Embryonic facial prominence (tissue), 1 donor: ENCODE results near the gene HDDC3.
"Not testable (repeated sequence)": the region's sequence is repeated elsewhere in the genome, so short reads cannot be mapped to it uniquely, and the experiment has no call there.

Experiments
- DNase-seq: peaks from one replicate; pipeline ENCODE4 v3.0.0-alpha.2; 2016; ENCODE audit errors: extremely low spot score

The HDDC3 gene

GRCh38 chr15:90910441-90911301, 21.7 kb downstream of the HDDC3 start:
- DNase-seq: no peak

- no peak for DNase-seq
These were observed 22.4 kb downstream of the HDDC3 start for GRCh38 chr15:90909976-90910375.

GRCh38 chr15:90909449-90909848, 22.9 kb downstream of the HDDC3 start:
- DNase-seq: not testable (repeated sequence)

GRCh38 chr15:90907838-90908507, 24.4 kb downstream of the HDDC3 start:
- DNase-seq: no peak

GRCh38 chr15:90907051-90907660, 25.2 kb downstream of the HDDC3 start:
- DNase-seq: no peak

DNA sequence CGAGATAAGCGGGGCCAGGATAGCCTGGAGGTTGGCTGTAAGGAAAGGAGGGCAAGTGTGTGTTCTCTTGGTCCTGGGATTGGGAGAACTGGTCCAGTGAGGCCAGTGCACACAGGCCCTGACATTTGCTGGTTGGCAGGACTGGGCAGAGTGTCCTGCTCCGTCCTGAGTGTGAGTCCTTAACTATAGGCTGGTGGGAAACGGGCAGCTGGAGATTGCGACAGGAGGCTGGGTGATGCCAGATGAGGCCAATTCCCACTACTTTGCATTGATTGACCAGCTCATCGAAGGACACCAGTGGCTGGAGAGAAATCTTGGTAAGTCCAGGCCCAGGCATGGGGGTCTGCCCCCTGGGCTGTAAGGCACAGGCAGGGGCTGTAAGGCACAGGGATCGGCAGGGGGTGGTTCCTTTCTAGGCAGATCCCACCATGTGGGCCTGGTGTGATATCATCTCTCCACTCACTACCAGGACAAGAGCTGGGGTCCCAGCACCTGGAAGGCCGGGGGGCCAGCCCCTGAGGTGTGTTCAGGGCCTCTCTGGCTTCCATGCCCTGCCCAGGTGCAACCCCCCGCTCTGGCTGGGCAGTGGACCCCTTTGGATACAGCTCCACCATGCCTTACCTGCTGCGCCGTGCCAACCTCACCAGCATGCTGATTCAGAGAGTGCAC, 26.0 kb downstream of the HDDC3 start:
- no peak for DNase-seq

GRCh38 chr15:90905306-90906180, 26.8 kb downstream of the HDDC3 start:
- DNase-seq: no peak

- DNase-seq: no peak
These were observed 27.6 kb downstream of the HDDC3 start for GRCh38 chr15:90904746-90905145.

DNA sequence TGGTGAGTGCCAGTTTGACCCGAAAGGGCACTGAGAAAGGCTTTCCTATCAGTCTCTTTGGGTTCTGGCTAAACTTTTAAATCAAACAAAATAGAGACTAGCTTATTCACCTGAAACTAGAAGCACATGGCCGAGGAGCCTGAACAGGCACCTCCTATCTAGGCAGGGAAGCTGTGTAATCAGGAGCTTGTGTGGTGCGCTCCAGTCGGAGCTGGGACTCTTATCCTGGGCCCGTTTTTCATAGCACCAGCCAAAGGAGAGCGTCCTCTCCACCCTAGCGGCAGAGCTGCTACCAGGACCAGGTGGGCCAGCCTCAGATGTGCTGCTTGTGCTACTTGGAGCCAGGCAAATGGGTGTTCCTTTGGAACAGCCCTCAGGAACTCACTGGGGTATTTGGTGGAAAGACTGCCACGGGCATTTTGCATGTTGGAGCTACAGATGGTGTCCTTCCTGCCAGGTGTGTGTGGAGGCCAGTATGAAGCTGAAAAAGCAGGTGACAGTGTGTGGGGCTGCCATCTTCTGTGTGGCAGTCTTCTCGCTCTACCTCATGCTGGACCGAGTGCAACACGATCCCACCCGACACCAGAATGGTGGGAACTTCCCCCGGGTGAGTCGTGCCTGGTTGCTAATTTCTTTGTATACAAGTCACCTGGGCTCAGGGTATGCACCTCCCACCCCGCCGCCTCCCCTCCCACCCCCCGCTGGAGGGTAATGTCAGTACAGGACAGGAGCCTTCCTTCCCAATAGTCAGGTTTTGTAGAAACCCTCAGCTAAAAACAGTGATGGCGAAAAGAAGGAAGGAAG, 28.4 kb downstream of the HDDC3 start:
- DNase-seq: no peak

DNA sequence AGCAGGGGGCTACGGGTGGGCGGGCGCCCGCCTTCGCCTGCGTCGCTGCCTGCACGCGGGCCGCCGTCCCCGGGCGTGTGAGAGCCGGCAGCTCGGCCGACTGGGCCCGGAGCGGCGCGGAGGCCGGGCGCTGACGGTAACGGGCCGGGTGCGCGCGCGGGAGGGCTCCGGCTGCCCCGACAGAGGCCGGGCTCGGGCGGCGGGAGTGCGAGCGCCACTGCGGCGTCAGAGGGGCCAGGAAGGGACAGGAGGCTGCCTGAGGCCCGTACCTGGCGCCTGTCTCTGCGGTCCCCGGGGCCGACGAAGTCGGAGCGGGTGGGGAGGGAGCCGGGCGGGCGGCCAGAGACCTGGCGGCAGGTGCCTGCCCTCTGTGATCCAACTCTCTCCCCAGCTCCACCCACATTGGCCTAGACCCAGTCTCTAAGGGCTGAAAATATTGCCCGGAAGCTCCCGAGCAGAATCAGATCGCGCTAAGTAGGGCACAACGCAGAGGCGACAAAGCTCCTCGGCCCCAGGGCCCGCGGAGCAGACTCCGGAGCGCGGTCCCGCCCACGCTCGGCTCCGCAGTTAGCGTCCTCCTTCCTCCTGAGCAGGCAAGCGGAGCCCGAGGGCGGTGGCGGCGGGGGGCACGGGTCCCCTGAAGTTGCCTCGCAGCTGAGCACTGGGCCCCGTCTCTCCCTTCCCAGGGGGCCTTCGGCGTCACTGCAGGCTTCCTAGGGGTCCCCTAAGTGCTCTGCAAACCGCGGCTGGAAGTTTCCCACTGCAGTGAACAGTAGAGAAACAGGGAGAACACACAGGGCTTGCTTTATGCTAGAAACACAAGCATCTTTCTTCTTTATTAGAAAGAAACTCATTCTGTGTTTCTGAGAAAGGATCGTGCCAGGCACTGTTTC, 29.3 kb downstream of the HDDC3 start, which contains the start of gene MAN2A2:
Gene MAN2A2 (plus strand): TSS at position 463 of the 893 bp plus-strand sequence. CDS start 906 bp downstream, outside the sequence.
- no peak for DNase-seq

GRCh38 chr15:90902040-90902839, 30.1 kb downstream of the HDDC3 start:
- no peak for DNase-seq

- no peak for DNase-seq
These were observed 30.9 kb downstream of the HDDC3 start for GRCh38 chr15:90901175-90902039.

DNA sequence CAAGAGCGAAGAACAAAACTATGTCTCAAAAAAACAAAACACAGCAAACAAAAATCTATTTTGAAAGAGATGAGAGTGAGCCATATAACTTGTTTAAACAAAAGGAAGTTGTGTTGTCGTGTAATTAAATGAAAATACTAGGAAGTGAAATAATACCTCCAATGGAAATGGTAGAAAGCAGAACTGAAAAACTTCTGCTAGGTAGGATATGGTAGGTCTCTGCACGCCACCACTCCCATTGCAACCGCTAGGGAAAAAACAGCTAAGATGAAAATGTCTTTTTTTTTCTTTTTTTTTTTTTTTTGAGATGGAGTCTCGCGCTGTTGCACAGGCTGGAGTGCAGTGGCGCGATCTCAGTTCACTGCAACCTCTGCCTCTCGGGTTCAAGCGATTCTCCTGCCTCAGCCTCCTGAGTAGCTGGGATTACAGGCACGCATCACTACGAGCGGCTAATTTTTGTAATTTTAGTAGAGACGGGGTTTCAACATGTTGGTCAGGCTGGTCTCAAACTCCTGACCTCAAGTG, 35.2 kb downstream of the HDDC3 start:
- DNase-seq: not testable (repeated sequence)

DNA sequence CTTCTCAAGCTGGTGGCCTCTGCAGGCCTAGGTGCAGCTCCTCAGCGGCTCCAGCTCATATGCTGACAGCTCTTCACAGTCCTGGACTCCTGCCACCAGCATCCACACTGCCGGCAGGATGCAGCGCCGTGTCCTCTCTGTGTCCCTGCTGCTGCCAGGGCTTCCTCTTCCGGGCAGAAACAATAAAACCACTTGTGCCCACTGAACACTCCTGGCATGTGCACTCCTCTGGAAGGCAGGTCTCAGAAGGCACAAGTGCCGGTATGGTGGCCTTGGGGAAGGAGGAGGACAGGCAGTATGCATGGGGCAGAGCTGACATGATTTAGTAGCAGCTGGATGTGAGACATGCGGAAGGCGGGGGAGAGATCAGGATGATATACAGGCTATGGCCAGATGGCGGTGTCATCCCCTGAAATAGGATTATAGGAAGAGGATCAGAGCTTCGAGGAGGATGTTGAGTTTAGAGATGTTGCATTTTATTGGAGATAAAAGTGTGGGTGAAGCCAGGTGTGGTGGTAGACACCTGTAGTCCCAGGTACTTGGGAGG, 36.7 kb downstream of the HDDC3 start:
- no peak for DNase-seq

DNA sequence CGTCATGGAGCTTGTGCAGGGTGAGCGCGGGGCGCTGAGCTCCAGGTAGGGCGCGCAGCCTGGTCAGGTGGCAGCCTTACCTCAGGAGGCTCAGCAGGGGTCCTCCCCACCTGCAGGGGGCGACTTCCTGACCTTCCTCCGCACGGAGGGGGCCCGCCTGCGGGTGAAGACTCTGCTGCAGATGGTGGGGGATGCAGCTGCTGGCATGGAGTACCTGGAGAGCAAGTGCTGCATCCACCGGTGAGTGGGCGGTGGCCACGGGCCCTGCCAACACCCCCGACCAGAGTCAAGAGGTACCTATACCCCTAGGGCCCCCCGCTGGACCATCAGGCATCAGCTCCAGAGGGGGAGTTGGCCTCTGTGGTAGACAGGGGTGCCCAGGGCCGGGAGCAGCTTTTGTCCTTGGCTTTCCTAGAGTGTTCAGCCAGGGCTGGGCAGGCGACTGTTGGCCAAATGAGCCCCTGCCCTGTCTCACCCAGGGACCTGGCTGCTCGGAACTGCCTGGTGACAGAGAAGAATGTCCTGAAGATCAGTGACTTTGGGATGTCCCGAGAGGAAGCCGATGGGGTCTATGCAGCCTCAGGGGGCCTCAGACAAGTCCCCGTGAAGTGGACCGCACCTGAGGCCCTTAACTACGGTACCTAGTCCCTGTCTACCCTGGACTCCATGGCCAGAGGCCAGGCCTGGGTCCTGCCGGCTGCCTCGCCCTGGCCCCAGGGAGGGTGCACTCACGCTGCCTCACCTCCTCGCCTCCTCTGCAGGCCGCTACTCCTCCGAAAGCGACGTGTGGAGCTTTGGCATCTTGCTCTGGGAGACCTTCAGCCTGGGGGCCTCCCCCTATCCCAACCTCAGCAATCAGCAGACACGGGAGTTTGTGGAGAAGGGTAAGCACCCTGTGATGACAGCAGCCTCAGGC, 38.9 kb downstream of the HDDC3 start:
- no peak for DNase-seq
